Cardiac atrium fibroblast (primary cell): ENCODE data around the gene MFNG. TPM values are rescaled to one million over a fixed set of nuclear protein-coding genes. Genes with fewer than 3 reads are reported as not detected.

Source experiments
- total RNA-seq: library from RNA; depleted of rRNA; stranded (reverse); fragments of >200 nt; gene quantifications from 2 replicates; pipeline ENCODE4 v1.2.3, GENCODE V29; 2015

MFNG gene, protein sequence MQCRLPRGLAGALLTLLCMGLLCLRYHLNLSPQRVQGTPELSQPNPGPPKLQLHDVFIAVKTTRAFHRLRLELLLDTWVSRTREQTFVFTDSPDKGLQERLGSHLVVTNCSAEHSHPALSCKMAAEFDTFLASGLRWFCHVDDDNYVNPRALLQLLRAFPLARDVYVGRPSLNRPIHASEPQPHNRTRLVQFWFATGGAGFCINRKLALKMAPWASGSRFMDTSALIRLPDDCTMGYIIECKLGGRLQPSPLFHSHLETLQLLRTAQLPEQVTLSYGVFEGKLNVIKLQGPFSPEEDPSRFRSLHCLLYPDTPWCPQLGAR
- 1.3 TPM in 1 of 2 replicates, not detected in the other for total RNA-seq

DNA sequence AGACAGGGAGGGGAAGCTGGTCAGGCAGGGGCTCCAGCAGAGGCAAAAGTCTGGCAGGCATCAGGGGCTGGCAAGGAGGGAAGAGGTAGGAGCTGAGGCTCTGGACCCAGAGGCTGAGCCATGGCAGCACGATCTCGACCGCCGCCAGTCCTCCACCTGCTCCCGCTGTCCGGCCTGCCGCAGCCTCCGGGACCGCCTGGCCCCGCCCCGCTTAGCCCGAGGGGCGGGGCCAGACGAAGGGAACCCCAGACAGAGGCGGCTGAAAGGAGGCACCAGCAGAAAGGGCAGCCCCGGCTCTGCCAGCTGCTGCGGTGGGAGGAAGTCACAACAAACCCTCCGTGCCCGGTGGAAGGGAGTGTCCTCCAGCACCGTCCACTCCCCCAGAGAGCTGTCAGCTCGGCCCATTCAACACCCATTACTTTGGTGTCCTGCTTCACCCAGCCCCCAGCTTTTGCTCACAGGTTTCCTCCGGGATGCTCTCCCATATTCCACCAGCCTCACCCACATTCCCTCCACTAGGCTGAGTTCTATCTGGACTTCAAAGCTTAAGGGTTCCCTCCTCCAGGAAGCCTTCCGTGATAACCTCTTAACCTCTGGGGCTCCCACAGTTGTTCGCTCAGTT is at the start of gene MFNG:
Gene MFNG (minus strand): TSS at position 161 of the 622 bp plus-strand sequence. CDS start 207 bp downstream, outside the sequence.

DNA sequence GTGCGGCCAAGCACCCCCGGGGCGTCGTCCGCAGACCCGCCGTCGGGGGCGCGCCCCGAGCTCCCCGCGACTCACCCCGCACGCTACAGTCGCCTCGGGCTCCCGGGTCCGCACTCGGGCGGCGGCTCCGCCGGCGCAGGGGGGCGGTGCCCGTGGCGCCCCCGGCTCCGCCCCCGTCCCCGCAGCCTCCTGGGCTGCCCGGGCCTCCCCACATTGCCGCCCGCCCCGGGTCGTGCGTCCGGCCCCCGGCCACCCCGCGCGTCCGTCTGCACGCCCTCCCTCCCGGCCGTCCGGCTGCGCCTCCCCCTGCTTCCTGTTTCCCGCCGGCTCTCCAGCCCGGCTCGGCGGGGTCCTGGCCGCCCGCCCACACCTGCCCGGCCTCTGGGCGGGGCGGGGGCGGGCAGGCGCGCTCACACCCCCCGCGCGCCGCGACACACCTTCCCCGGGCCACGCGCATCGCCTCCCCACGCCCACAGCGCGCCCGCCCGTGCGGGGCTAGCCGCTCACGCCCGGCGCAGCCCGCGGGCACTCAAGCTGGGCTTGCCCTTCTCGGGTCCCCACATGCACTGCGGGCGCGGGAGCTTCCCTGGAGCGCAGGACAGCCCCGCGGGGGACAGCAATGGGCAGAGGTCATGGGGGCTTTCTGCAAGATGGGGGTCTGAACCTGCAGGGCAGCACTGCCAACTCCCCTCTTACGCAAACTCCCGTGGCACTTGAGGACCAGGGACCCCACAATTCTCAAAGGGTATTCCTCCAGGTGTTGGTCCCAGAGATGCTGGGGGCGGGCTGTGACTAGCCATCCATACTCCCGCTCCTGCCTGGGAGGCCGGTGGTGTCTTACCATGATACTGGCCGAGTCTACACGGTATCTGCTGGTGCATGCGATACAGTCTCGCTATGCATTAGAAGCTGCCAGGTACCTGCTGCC is 33.3 kb upstream of the MFNG start, which contains the start of gene CARD10:
Gene CARD10 (minus strand): TSS at position 148 of the 928 bp plus-strand sequence. CDS start 215 bp downstream, outside the sequence.

DNA sequence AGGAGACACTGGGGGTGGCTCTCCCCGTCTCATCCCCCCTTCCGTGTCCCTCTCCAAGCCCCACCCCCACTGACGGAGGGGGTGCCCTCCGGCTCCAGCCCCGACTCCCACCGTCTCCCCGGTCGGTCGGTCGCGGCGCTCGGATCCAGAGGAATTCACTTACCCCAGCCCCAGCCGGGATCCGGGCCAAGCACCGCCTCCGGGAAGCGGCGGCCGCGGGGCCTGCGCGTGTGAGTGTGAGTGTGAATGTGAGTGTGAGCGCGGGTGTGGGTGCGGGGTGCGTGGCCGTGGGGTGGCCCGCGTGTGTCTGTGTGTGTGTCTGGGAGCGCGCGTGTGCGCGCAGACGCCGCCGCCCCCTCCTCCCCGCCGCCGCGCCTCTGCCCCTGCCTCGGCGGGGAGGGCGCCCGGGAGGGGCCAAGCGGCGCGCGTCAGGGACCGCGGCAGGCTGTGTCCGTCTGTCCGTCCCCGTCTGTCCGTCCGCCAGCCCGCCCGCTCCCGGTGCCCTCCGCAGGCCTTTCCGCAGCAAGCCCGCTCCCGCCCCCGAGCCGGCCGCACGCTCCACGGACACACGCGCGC is 59.0 kb downstream of the MFNG start, which contains the start of gene ELFN2:
Gene ELFN2 (minus strand): TSS at position 345 of the 576 bp plus-strand sequence. CDS start 51,945 bp downstream, outside the sequence.

Other genes starting within 250 kb of the MFNG start
- gene RAC2, start 242.1 kb downstream of the MFNG start, total RNA-seq, result 61.9 and 66.1 TPM in 2 replicates
- not detected in 2 replicates for gene CYTH4, start 203.9 kb downstream of the MFNG start, total RNA-seq
- gene ELFN2, start 58.9 kb downstream of the MFNG start, total RNA-seq, result 0.18 and 0.81 TPM in 2 replicates
- 5.8 and 6.3 TPM in 2 replicates for gene CARD10, start 33.0 kb upstream of the MFNG start, total RNA-seq
- gene CDC42EP1, start 74.1 kb upstream of the MFNG start, total RNA-seq, result 90.3 and 92.3 TPM in 2 replicates
- gene LGALS2, start 93.7 kb upstream of the MFNG start, total RNA-seq, result not detected in 2 replicates
- gene GGA1, start 122.5 kb upstream of the MFNG start, total RNA-seq, result 31.6 and 34.8 TPM in 2 replicates
- gene SH3BP1, start 153.3 kb upstream of the MFNG start, total RNA-seq, result 14.3 and 16.1 TPM in 2 replicates
- 17.3 and 18.1 TPM in 2 replicates for gene PDXP, start 172.3 kb upstream of the MFNG start, total RNA-seq
- gene LGALS1, start 189.3 kb upstream of the MFNG start, total RNA-seq, result 7,107 and 10,121 TPM in 2 replicates
- 21.9 and 41.2 TPM in 2 replicates for gene NOL12, start 200.0 kb upstream of the MFNG start, total RNA-seq
- gene TRIOBP, start 210.7 kb upstream of the MFNG start, total RNA-seq, result 147 and 167 TPM in 2 replicates